GM12878 (cell line): ENCODE data around the gene SEPSECS. TPM values are rescaled to one million over a fixed set of nuclear protein-coding genes. Genes with fewer than 3 reads are reported as not detected.

ENCODE experiments used
- ATAC-seq: fragments of 200-7000 bp; cut with Tn5 transposase; 3 replicates; pipeline ENCODE4 v1.9.1; 2020; ENCODE audit warnings: mild to moderate bottlenecking, moderate library complexity
- BruUV-seq: library from RNA; stranded (reverse); fragments of 400-500 nt; replicated peaks from 2 replicates; lab custom pipeline; 2021; lab: Mats Ljungman, UMichigan
- CTCF ChIA-PET: fragments of 300-600 bp; sonication (Branson Sonifier 250); formaldehyde crosslinking; extraction: SDS; loops from one replicate; lab custom pipeline; 2021; ENCODE audit warnings: inconsistent platforms; lab: Yijun Ruan, JAX
- POLR2A ChIA-PET: fragments of 350-600 bp; formaldehyde crosslinking; extraction: SDS; loops from one replicate; lab custom pipeline; 2021; ENCODE audit warnings: inconsistent platforms; lab: Charles Lee
- RAD21 ChIA-PET: fragments of 300-600 bp; sonication (Branson Sonifier 250); formaldehyde crosslinking; loops from one replicate; lab custom pipeline; 2023; ENCODE audit warnings: antibody characterized with exemption; ENCODE audit not compliant: unreplicated experiment; lab: Charles Lee
- SMC1A ChIA-PET: fragments of 300-600 bp; sonication (Branson Sonifier 250); formaldehyde crosslinking; loops from one replicate; lab custom pipeline; 2023; ENCODE audit not compliant: unreplicated experiment, uncharacterized antibody; lab: Charles Lee
- DNase-seq: peaks from one replicate; pipeline ENCODE4 v3.0.0-alpha.2; 2011; ENCODE audit warnings: low read depth, low spot score
- FAIRE-seq: peaks from 3 replicates; lab custom pipeline; 2011; peaks lifted over from hg19 to GRCh38; lab: Jason Lieb, UNC
- H2AFZ ChIP-seq: 2 replicates; pipeline ENCODE4 v1.6.0; 2011; ENCODE audit warnings: low read depth, low read length, control low read depth; ENCODE audit not compliant: control insufficient read depth
- H3K27ac ChIP-seq: 2 replicates; pipeline ENCODE4 v1.5.1; 2011; ENCODE audit warnings: control low read depth; ENCODE audit not compliant: control insufficient read depth, insufficient read depth
- H3K27me3 ChIP-seq, 2 experiments: replicated peaks in 1 of 2; 2 replicates each; pipeline versions ENCODE4 v1.6.0 to v1.6.1; 2011; ENCODE audit warnings: low read length in 1 of 2; ENCODE audit not compliant: control insufficient read depth in 2 of 2, insufficient read depth in 2 of 2
- H3K36me3 ChIP-seq, 2 experiments: 2 replicates each; pipeline ENCODE4 v1.5.1; 2011; ENCODE audit warnings: low read length in 1 of 2; ENCODE audit not compliant: control insufficient read depth in 2 of 2, insufficient read depth in 2 of 2
- H3K4me1 ChIP-seq: 2 replicates; pipeline ENCODE4 v1.6.1; 2011; ENCODE audit warnings: mild to moderate bottlenecking, low read length, moderate library complexity, mixed read lengths; ENCODE audit not compliant: control insufficient read depth, insufficient read depth
- H3K4me2 ChIP-seq: 2 replicates; pipeline ENCODE4 v1.6.0; 2011; ENCODE audit warnings: control low read depth; ENCODE audit not compliant: control insufficient read depth, insufficient read depth
- H3K4me3 ChIP-seq: fragments of 200-600 bp; sonication (generic); 2 replicates; pipeline ENCODE4 v1.5.1; 2016
- H3K79me2 ChIP-seq: 2 replicates; pipeline ENCODE4 v1.6.0; 2011; ENCODE audit warnings: low read length; ENCODE audit not compliant: control insufficient read depth, insufficient read depth
- H3K9ac ChIP-seq: 2 replicates; pipeline ENCODE4 v1.8.0; 2011; ENCODE audit warnings: low read length, control low read depth, mixed read lengths; ENCODE audit not compliant: control insufficient read depth, insufficient read depth
- H3K9me3 ChIP-seq: replicated peaks from 3 replicates; pipeline ENCODE4 v1.5.1; 2011; ENCODE audit warnings: mild to moderate bottlenecking, low read length; ENCODE audit not compliant: control insufficient read depth, insufficient read depth
- H4K20me1 ChIP-seq: 2 replicates; pipeline ENCODE4 v1.6.0; 2011; ENCODE audit not compliant: control insufficient read depth, insufficient read depth
- ATF2 ChIP-seq: IDR thresholded peaks from 2 replicates; pipeline ENCODE4 v1.6.1; 2012; ENCODE audit warnings: low read length, inconsistent platforms
- BCL11A ChIP-seq: IDR thresholded peaks from 2 replicates; pipeline ENCODE4 v1.6.1; 2011; ENCODE audit warnings: low read depth, low read length
- CBX5 ChIP-seq: sonication (generic); IDR thresholded peaks from 2 replicates; pipeline ENCODE4 v1.6.1; 2016; ENCODE audit warnings: low read depth, moderate library complexity, mild to moderate bottlenecking, inconsistent platforms
- CREM ChIP-seq: IDR thresholded peaks from 2 replicates; pipeline ENCODE4 v1.6.1; 2014; ENCODE audit warnings: antibody characterized with exemption, low read depth
- E2F8 ChIP-seq: fragments of 450-650 bp; IDR thresholded peaks from 2 replicates; pipeline ENCODE4 v1.6.1; 2018; ENCODE audit warnings: mild to moderate bottlenecking, low read depth, moderate library complexity; ENCODE audit not compliant: partially characterized antibody
- ETV6 ChIP-seq, 2 experiments: fragments of 450-650 bp in 1 of 2; IDR thresholded peaks in 1 of 2; conservative IDR thresholded peaks in 1 of 2; 2 replicates each; pipeline ENCODE4 v1.6.1; 2014; ENCODE audit warnings: antibody characterized with exemption in 1 of 2, borderline replicate concordance in 1 of 2, low read depth in 1 of 2, mild to moderate bottlenecking in 1 of 2, moderate library complexity in 1 of 2
- IKZF1 ChIP-seq: fragments of 450-650 bp; conservative IDR thresholded peaks from 2 replicates; pipeline ENCODE4 v1.6.1; 2017; ENCODE audit warnings: antibody characterized with exemption, mild to moderate bottlenecking
- IKZF2 ChIP-seq, 2 experiments: fragments of 450-650 bp; IDR thresholded peaks; 2 replicates each; pipeline ENCODE4 v1.6.1; 2017; ENCODE audit warnings: mild to moderate bottlenecking in 2 of 2, moderate library complexity in 2 of 2
- IRF4 ChIP-seq: IDR thresholded peaks from 2 replicates; pipeline ENCODE4 v1.6.1; 2011; ENCODE audit warnings: low read depth, low read length
- JUNB ChIP-seq: IDR thresholded peaks from 2 replicates; pipeline ENCODE4 v1.6.1; 2016; ENCODE audit warnings: antibody characterized with exemption, mild to moderate bottlenecking
- JUND ChIP-seq: IDR thresholded peaks from 2 replicates; pipeline ENCODE4 v1.6.1; 2012; ENCODE audit warnings: low read depth, mild to moderate bottlenecking, low read length, improper control_type of control experiment, moderate library complexity
- NFIC ChIP-seq: IDR thresholded peaks from 2 replicates; pipeline ENCODE4 v1.6.1; 2012; ENCODE audit warnings: low read depth, mild to moderate bottlenecking, inconsistent platforms, low read length, moderate library complexity
- NFYB ChIP-seq: IDR thresholded peaks from 2 replicates; pipeline ENCODE4 v1.6.1; 2011; ENCODE audit warnings: low read depth, mild to moderate bottlenecking, low read length, improper control_type of control experiment, moderate library complexity; ENCODE audit not compliant: insufficient read depth
- POU2F2 ChIP-seq: IDR thresholded peaks from 3 replicates; pipeline ENCODE4 v1.6.1; 2011; ENCODE audit warnings: low read depth, mild to moderate bottlenecking, low read length, borderline replicate concordance
- RUNX3 ChIP-seq: IDR thresholded peaks from 2 replicates; pipeline ENCODE4 v1.6.1; 2012; ENCODE audit warnings: low read length, inconsistent platforms
- TCF3 ChIP-seq: IDR thresholded peaks from 2 replicates; pipeline ENCODE4 v1.6.1; 2012; ENCODE audit warnings: low read depth, mild to moderate bottlenecking, low read length, borderline replicate concordance; ENCODE audit not compliant: insufficient read depth
- ZSCAN29 ChIP-seq: fragments of 450-650 bp; IDR thresholded peaks from 2 replicates; pipeline ENCODE4 v1.6.1; 2017; ENCODE audit warnings: mild to moderate bottlenecking, moderate library complexity
- WGBS: methylation state at CpG from one replicate; pipeline ENCODE4 v1.1.6; 2016; ENCODE audit warnings: low lambda C conversion rate; ENCODE audit not compliant: insufficient replicate concordance, insufficient coverage; ENCODE audit errors: missing lambda C conversion rate; 5-methylcytosine and 5-hydroxymethylcytosine counted together
- in situ Hi-C: fragments of 300-500 bp; cut with MboI; formaldehyde crosslinking; loops from 9 replicates; pipeline ENCODE4 v1.14.3; 2018; ENCODE audit warnings: mixed read lengths
- intact Hi-C: fragments of 100-400 bp; cut with micrococcal nuclease; formaldehyde crosslinking; loops from one replicate; pipeline ENCODE4 v1.14.2; 2022; ENCODE audit not compliant: unreplicated experiment
- polyA plus RNA-seq, 11 experiments: library from polyadenylated mRNA; depleted of rRNA in 4 of 11; unstranded in 6 of 11; stranded (reverse) in 5 of 11; fragments of >200 nt; fragmentation: Nextera tagmentation in 4 of 11; fragmentation: Illumina TruSeq in 1 of 11; extraction: Ambion mirVana in 4 of 11; extraction: Trizol in 1 of 11; gene quantifications; 1 replicate in 1 of 11; 2 replicates in 10 of 11; pipeline versions ENCODE4 v1.2.1 to v1.2.3, GENCODE V29; 2011 to 2016; ENCODE audit warnings: inconsistent platforms in 2 of 11, missing spikeins in 2 of 11, low read depth in 1 of 11
- total RNA-seq, 4 experiments: library from RNA; depleted of rRNA in 3 of 4; stranded (reverse); fragments of >200 nt in 3 of 4; fragmentation: Illumina TruSeq in 1 of 4; extraction: Trizol in 1 of 4; gene quantifications; 2 replicates each; pipeline versions ENCODE4 v1.2.1 to v1.2.3, GENCODE V29; 2013 to 2021

The SEPSECS gene
- total and polyA plus RNA-seq, 10 of the 15 experiments (the other 5 are each of a cell fraction or from before 2014, with no cell fraction given) = 2.8 to 15.8 (median 7.2) TPM

GRCh38 chr4:25123236-25123635 is 37.0 kb downstream of the SEPSECS start:
- CTCF ChIA-PET = interaction anchor here (1.3 kb wide), 1 partner anchor 21 kb away, joined by 6 read pairs; no protein-coding TSS in a partner anchor
- no peak overlapping the region for H3K9ac ChIP-seq
- no peaks in the 10 kb centered on the region for H3K27me3 ChIP-seq
- RAD21 ChIA-PET = no interaction called here
- 44% methylated on average over 3 of the region's 3 CpGs for WGBS
- 0 out of 2 replicates have a peak, but pooled peaks have one; percentile 62 for TF ChIP-seq CBX5
- 0 out of 4 replicates have a peak, but pooled peaks of 1 of the 2 experiments have one; percentile 24 for TF ChIP-seq ETV6 (conservative IDR thresholded peaks at IDR 0.05 in 1 of 2, IDR thresholded peaks at IDR 0.05 in 1 of 2; ENCODE audit: borderline replicate concordance in 1 of 2, low read depth in 1 of 2)
- peak; percentile 92 for TF ChIP-seq IRF4
- TF ChIP-seq IKZF1 = peak; percentile 38
- TF ChIP-seq RUNX3 = 0 out of 2 replicates have a peak, but pooled peaks have one; percentile 13
- no peak for TF ChIP-seq TCF3
- no peak for TF ChIP-seq ZSCAN29
- TF ChIP-seq POU2F2 = no peak
- 0 out of 2 replicates have a peak, but pooled peaks have one; percentile 20 for TF ChIP-seq BCL11A
- no peak for TF ChIP-seq NFYB
- 0 out of 4 replicates have a peak, but pooled peaks have one; percentile 26 for TF ChIP-seq IKZF2 (IDR thresholded peaks at IDR 0.05)
- peak; percentile 67; the same call in 1 of the 2 replicates for TF ChIP-seq JUND
- peak; percentile 85 for TF ChIP-seq JUNB
- TF ChIP-seq ATF2 = peak; percentile 21; the same call in 1 of the 2 replicates
- 0 out of 2 replicates have a peak, but pooled peaks have one; percentile 35 for TF ChIP-seq NFIC
- TF ChIP-seq CREM = 0 out of 2 replicates have a peak, but pooled peaks have one; percentile 12
- no peak for TF ChIP-seq E2F8
- ATAC-seq = peak; percentile 92
- peak; percentile 59 for FAIRE-seq
- SMC1A ChIA-PET = interaction anchor here (1.2 kb wide), 1 partner anchor 144 kb away, joined by 3 read pairs; no protein-coding TSS in a partner anchor
- BruUV-seq = no TSS peak
- in situ Hi-C loops (no loop called here), intact Hi-C loops (loop anchor here (5.0 kb wide), 1 partner anchor 501 kb away; no protein-coding TSS in a partner anchor)
- peak; percentile 37 for DNase-seq
- H3K9me3 ChIP-seq = no peaks in the 10 kb centered on the region
- H2AFZ ChIP-seq = no peak overlapping the region
- H3K79me2 ChIP-seq = no peaks in the 10 kb centered on the region
- no peak overlapping the region for H3K4me3 ChIP-seq
- POLR2A ChIA-PET = no interaction called here
- no peak overlapping the region for H3K27ac ChIP-seq
- H3K4me1 ChIP-seq = no peaks in the 10 kb centered on the region
- no peak overlapping the region for H3K4me2 ChIP-seq
- H3K36me3 ChIP-seq = peaks cover 0 to 9% of the 10 kb centered on the region in 2 experiments; a peak in 1 of 4 replicates
- no peaks in the 10 kb centered on the region for H4K20me1 ChIP-seq
